Measurements from ENCODE around the gene MAMLD1.

Gene MAMLD1

DNA sequence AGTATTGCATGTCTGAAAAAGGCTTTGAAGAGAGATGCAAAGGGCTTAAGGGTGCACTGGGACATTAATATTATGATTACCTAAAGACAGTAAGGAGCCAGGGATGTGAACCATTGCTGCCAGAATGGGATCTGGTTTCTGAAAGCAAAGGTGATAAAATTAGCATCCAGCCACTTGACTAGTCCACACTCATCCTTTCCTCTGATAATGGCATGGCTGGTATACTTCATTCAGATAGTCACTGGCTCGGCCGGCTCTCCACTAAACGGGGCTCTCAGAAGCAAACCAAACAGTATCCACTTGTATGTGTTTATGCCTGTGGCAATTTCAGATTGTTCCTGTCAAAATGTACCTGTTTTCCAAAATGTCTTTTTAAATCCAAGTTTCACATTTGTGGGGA is 46.4 kb downstream of the MAMLD1 start:
- no peak for DNase-seq

DNA sequence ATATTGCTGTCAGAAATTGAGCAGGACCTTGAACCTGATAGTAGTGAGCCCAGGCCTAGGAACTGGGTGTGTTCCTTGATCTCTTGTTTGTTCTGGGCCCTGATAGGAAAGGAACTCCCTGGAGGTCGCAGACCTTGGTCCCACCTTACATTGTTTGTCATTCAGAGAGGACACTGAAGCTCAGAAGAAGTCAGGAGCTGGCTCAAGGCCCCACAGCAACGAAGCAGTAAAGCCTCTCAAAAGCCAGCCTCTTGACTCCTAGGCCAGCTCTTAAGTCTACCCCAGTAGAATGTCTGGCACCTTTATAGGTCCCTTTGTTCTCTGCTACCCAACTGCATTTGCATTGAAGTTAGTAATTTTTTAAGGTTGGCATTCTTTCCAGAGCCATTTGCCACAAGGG is 46.8 kb downstream of the MAMLD1 start:
- DNase-seq = no peak

DNA sequence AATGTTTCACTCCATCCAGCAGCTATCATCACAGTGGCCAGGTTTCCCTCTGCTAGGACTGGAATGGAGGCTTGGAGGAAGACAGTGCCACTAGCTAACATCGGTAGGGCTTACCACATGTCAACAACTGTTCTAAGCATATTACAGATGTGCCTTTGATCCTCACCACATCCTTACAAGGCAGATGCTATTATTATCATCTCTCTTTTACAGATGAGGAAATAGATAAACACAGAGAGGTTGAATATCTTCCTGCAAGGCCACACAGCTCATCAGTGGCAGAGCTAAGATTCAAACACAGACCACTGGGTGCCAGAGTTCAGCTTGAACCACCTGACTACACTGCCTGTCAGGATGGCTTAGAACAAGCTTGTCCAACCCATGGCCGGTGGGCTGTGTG is 47.4 kb downstream of the MAMLD1 start:
- no peak for DNase-seq

DNA sequence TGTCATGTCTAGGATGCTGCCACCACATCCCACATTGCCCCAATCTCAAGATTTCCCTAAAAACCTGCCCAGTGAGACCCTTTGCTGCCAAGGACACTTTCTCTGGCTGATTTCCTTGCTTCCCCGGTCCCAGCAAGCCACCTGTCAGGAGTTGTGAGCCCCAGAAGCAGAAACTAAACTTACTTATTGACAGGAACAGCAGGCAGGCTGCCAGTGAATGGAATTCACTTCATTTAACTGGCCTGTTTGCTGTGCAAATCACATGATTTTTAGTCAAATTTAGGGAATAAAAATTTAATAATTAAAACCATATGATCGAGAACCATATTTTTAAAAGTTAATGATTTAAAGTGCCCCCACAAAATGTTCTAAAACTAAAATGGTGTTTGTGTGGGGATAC is 48.5 kb downstream of the MAMLD1 start:
- no peak for DNase-seq

DNA sequence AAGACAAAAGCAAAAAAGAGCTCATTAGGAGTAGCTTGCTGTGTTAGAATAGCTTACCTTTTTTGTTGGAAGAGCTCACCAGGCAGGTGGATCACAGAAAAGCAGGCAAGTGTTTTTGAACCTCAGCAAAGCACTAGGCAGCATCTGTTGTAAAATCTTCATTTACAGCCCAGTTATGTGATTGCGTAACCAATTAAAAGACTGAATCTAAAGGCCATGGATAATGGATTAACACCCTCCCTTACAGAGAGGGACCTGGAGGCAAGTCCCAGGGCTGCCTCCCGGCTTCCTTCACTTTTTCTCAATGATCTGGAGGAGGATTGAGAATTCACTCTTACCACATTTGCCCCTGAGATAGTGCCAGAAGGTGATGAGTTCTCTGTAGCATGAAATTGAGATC is 51.1 kb downstream of the MAMLD1 start:
- DNase-seq = no peak

DNA sequence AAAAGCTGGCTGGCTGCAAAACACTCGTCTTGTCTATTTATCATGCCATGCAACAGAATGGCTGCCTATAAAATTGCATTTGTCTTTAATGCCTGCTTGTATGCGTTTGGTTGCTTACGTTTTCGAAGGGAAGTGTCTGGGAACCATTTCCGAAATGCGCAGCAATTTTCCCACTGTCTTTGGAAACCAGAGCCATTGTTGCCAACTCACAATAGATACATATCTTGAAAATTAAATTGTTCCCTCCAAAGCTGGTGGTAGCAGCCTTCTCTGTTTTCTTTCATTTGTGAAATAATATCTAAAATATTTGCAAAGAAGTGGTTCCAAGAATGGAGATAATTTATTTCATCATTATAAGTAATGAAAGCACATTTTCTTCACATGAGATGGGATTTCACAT is 53.4 kb downstream of the MAMLD1 start:
- no peak for DNase-seq

DNA sequence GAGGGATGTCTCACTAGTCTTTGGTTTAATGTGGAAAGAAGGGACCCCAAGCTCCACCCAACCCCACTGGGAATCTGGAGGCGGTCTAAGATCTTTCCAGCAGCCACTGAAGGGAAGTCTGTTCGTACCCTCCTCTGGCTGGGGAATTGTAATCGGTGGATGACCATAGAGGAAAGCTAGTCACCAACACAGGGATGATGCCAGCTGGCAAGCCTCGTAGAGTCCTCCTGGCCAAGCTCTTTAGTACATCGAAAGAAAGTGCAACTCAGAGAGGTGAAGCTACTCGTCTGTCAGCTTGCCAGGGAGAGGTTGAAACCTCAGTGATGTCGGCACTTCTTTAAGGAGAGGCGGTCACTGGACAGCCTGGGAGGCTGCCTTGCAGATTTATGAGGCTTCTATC is 58.7 kb downstream of the MAMLD1 start:
- DNase-seq = no peak

DNA sequence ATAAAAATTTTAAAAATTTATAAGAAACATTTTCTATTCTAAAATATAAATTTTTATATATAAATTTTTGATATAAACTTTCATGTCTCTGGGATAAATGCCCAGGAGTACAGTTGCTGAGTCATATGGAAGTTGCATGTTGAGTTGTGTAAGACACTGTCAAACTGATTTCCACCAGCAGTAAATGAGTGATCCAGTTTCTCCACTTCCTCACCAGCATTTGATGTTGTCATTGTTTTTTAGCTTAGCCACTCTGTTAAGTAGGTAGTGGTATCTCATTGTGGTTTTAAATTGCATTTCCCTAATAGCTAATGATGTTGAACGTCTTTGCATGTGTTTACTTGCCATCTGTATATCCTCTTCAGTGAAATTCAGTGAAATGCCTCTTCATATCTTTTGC is 66.5 kb downstream of the MAMLD1 start:
- DNase-seq = no peak

DNA sequence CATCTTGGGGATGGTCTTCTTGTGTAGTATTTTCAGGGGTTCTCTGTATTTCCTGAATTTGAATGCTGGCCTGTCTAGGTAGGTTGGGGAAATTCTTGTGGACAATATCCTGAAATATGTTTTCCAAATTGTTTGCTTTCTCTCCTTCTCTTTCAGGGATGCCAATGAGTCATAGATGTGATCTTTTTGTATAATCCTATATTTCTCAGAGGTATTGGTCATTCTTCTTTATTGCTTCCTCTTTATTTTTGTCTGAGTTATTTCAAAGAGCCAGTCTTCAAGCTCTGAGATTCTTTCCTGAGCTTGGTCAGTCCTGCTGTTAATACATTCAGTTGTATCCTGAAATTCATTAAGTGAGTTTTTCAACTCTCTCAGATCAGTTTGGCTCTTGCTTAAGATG is 73.1 kb downstream of the MAMLD1 start:
- DNase-seq = no peak

DNA sequence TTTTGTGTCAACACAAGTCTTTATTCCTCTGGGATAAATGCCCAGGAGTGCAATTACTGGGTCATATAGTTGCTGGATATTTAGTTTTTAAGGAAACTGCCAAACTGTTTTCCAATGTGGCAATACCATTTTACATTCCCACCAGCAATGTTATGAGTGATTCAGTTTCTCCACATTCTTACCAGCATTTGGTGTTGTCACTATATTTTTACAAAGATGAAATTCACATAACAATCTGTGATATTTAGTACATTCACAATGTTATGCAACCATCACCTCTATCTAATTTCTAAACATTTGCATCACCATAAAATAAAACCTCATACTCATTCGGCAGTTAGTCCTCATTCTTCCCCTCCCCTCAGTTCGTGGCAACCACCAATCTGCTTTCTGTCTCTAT is 75.0 kb downstream of the MAMLD1 start:
- DNase-seq = no peak

DNA sequence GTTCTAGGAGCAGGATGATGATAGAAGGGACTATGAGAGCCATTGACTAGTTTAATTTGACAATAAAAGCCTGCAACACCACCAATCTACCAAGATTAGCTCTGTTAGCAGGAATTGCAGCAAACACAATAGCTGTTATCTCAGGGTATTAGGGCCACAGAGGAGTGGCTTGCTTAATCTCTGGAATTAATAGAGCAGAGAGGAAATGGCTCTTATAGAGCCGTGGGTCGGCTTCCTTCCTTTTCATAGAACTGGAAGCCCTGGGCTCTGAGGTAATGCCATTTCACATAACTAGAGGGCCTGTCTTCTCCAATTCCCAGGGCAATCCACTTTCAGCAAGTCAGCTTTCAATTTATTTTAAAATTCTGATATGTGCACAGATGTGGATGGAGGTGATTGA is 83.0 kb downstream of the MAMLD1 start:
- no peak for DNase-seq

DNA sequence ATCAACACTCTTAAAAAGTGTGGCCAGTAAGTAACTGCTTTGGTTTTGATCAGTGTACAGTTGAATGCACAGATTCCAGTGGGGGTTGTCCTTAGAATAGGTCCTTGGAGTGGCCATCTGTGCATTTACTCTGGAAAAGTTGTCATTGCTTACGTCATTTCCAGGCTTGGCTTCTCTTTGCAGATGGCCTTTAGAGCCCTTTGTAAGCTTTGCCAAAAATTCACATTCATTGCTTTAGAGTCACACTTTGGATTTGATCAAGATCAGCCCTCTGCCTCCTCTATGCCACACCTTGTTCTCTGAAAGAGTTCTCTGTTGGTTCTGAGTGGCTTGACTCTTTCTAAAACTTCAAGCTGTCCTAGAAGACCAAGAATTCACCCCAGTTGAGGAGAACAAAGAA is 83.9 kb downstream of the MAMLD1 start:
- DNase-seq = no peak

DNA sequence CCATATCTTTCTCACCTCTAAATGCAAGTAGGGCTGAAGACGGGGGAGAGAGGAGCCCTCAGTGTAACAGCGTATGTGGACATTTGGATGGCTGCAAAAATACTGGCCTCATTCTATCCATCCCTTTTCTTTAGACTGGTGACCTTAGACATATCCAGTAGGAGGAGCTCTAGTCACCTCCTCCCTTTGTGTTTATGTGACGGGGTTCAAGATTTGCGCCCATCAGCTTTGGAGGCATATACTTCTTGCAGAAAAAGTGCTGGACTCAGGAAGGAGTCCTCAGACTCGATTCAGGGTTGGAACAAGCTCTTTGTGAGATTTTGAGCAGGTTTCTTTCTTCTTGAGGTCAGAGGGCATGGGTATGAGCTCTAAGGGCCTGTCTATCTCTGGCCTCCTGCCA is 86.2 kb downstream of the MAMLD1 start:
- DNase-seq = no peak

DNA sequence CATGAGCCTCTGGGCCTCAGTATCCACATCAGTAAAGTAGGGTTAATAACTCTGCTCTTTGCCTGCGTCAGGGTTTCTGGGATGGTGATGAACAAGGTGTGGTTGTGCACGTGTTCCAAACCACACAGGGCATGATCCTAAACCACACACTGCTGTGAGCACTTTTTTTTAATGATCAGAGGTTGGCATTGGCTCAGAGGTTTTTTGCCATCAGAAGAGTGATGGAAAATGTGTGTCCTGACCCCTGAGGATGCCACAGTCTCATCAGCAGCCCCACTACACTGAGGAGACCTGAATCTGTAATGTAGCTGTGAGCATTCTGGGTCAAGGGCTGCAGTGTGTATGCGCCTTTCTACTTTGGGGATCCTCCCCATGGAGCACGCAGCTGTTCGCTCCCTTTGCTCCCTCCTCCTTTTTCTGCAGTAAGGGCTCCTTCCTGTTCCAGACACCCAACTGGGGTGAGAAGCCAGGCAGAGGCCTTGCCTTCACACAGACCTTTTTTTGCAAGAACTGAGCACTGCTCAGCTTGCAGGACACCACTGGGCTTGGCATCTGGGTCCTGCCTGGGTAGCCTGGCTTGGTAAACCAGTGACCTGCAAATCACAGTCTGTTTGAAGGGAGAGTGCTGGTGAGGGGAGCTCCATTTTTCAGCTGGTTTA is 87.5 kb downstream of the MAMLD1 start:
- DNase-seq = no peak

DNA sequence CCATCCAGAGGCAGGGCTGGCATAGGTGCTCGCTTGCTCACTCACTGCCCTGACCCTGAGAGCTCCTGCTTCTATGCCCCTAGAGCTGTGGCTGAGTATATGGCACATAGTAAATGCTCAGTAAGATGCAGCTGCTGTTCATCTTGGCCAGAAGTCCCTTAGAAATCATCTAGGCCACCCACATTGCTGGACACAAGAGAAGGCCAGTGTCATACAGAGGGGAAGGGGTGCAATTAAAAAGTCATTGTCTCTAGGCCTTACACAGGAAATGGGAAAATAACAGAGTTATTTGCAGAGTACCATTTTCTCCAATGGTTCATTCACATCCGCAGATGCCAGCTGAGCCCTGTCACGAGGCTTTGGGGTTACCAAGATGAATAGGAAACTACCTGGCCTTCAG is 88.8 kb downstream of the MAMLD1 start:
- no peak for DNase-seq

DNA sequence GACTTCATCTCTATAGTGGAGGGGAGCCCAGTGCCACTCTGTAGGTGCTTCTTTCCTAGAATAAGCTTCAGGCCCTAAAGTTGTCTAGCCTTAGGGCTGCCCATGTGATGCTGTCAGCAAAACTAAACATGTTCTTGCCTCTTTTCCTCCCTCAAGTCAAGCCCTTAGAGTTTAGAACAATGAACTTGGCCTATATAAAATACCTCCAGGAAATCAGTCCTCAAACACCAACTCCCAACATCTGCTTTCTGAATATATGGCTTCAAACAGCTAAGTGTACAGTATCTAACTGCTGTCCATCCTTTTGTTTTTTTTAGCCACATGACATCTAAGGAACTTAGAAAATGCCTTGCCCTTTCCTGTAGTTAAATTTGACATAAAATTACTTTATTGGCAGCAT is 91.0 kb downstream of the MAMLD1 start:
- DNase-seq = no peak

DNA sequence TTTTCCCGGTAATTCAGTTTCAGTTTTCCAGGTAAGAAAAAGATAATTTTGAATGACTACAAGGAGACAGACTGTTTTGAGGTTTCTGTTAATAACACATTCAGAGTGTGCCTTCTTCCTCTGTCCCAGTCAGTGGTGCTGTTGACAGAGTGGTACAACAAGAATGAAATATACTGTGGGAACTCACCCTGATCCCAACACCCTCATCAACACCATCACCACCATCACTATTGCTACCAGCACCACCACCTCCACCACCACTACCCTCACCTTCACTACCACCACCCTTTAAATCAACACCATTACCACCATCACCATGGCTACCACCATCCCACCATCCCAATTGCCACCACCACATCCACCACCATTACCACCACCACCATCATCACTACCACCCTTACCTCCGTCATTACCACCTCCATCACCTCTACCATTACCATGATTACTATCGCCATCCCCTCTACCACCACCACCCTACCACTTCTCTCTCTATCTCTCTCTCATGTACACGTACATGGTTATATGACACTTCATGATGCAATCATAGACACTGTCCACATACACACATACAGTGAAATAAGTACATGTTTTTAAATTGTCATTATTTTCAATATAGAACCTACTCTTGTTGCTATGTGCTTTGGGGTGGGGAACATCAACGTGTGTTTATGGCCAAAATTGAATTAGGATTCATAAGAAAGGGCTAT is 91.5 kb downstream of the MAMLD1 start:
- DNase-seq = no peak

DNA sequence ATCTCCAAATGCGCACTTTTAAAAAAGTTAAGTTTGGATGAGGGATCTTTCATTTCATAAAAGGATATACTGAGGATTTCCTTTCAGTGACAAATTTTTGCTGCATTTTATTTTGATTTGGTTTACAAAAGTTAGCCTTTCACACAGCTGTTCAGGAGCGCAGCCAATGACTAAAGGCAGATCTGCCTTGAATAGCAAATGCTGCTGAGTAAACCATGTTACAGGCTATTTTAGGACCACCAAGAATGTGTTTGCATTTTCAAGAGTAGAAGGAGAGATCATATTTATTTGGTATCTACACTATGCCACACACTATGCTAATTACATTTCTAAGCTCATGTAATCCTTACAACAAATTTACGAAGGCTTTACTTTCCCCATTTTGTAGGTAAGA is 92.1 kb downstream of the MAMLD1 start:
- no peak for DNase-seq

DNA sequence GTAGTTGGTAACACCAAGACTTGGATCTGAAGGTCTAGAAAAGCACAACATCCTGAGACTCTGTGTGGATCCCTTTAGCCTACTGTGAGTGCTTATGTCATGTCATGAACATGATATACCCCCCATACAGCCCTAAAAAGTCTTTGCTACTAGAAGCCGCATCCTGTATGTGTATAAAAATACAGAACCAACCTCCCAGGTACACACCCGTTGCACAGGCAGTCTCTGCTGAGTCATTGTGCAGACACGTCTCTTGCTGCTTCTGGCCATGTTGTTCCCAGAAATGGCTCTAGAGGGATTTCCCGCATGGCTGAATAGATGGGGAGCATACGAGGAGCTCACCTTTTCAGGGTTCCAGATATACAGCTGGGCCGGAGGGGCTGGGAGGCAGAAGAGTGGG is 93.3 kb downstream of the MAMLD1 start:
- no peak for DNase-seq

DNA sequence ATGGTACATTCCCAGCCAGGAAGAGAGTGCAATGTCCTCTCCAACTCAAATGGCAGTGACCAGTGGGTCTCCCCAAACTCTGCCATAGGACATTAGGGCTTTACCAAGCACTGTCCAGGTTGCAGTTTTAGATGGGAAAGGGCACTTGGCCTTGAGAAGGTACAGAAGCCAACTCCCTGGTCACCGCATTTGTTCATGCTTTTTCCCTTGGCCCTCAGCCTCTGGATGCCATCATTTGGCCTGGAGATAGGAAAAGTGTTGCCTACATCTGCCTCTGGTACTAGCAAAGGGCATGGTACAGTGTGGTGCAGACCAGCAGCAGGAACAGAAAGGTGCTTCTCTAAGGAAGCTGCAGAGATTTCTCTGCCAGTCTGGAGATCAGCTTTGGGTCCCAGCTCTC is 93.8 kb downstream of the MAMLD1 start:
- DNase-seq = no peak

DNA sequence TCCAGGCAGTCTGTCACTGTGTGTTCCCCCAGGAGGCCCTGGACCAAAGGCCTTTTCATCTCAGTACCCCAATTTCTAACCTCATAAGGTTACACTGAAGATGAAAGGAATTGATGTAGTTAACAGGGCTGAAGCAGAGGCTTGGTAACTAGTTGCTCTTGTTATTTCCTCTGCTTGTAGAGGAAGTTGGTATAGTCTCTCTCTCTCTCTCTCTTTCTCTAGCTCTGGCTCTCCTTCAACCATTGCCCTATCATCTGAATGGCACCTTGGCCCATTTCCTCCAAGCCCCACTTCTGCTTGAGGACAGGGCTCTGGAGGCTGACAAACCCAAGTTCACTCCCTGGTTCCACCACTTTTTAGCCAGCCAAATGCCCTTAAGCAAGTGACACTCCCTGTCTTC is 96.1 kb downstream of the MAMLD1 start:
- DNase-seq = no peak

DNA sequence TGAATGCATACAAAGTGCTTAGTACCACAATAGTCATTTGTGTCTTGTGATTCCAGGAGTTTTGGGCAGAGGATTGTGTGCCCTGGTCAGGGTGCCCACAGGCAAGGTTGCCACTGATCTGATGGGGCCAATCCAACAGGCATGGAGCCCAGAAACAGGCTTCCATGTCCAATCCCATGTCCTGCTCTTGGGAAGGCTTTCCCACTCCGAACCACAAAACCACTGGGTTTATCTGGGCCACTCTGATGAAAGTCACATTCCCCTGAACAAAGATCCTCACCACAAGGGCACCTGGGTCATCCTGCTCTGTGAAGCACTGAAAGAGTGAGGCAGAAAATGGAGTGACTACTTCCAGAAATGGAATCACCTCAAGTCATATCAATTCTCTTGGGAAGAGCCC is 96.9 kb downstream of the MAMLD1 start:
- no peak for DNase-seq

DNA sequence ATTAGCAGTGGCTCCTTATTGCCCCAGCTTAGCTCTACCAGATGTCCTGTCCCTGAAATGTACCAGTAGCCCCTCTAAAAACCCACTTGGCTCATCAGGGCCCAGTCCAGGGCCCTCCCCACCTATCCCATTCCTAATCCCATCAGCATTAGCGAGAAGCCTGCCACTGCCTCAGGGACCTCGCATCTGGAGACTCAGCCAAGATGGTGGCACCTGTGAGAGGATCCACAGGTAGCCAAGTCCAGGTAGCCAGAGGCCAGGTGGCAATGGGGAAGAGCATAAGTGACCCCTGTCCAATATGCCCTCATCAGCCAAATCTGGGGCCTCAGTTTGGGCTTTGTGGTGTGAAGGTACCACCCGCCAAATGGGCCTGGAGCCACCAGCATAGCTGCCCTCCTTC is 97.7 kb downstream of the MAMLD1 start:
- no peak for DNase-seq

DNA sequence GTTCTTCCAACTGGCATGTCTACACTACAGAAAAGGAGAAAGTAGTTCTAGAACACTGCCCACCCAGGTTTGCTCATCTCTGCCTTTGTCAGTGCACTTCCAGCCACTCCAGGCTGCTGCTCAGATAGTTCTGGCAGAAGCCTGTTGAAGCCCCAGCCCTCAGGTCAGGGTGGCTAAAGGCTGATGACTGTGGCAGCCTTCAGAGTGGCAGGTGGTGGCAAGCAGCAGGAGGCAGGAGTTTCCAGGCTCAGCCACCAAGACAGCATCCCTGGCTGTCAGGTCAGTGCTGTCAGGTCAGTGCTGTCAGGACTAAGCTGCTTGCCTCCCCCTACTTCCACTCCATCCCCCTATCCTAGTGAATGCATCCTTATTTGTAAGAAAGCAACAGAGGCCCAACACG is 100.4 kb downstream of the MAMLD1 start:
- DNase-seq = no peak

DNA sequence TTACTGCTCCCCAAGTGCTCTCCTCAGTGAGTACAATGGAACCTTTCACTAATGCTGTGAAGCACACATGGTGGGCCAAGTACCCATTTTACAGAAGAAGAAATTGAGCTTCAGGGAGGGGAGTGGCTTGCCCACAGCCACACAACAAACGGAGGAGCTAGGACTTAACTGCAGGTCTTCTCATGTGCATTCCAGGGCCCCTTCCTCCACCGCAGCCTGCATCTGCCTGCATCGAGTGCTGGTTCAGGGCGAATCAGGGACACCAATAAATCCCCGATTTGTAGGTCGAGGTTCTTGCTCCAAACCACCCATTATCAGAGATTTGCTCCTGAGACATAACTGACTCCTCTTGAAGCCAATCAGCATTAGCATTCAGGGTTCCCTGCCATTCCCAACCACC is 100.9 kb downstream of the MAMLD1 start:
- DNase-seq = no peak
